Measurements from ENCODE around the gene SPI1.
A peak's percentile ranks its signal among the peaks of the same experiment; 100 is the strongest.

SPI1 gene

DNA sequence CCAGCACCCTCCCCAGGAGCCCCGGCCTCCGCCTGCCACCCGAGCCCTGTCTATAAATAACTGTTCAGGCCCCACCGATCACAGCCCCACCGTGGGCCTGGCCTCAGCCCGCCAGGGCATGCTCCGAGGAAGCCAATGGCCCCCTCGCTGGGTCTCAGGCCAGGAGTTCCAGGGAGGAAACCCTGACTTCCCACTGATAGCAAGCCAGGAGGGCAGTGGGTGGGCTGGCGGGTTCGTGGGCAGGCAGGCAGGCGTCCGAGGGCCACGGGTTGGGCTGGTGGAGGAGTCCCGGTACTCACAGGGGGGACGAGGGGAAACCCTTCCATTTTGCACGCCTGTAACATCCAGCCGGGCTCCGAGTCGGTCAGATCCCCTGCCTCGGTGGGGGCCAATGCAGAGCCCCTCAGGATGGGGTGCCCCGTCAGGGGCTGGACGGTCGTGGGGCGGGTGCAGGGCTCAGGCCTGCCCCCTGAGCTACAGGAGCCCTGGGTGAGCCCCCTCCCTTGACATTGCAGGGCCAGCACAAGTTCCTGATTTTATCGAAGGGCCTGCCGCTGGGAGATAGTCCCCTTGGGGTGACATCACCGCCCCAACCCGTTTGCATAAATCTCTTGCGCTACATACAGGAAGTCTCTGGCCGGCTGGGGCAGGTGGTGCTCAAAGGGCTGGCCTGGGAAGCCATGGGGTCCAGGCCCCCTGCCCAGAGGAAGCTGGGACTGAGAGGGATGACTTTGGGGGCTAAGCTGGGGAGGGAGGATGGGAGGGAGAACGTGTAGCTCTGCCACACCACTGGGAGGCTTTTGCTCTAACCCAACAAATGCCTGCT is at the start of gene SPI1:
Gene SPI1 (minus strand): TSS at position 538 of the 826 bp plus-strand sequence. CDS start 194 bp downstream, at position 344.
- DNase-seq, result no peak

DNA sequence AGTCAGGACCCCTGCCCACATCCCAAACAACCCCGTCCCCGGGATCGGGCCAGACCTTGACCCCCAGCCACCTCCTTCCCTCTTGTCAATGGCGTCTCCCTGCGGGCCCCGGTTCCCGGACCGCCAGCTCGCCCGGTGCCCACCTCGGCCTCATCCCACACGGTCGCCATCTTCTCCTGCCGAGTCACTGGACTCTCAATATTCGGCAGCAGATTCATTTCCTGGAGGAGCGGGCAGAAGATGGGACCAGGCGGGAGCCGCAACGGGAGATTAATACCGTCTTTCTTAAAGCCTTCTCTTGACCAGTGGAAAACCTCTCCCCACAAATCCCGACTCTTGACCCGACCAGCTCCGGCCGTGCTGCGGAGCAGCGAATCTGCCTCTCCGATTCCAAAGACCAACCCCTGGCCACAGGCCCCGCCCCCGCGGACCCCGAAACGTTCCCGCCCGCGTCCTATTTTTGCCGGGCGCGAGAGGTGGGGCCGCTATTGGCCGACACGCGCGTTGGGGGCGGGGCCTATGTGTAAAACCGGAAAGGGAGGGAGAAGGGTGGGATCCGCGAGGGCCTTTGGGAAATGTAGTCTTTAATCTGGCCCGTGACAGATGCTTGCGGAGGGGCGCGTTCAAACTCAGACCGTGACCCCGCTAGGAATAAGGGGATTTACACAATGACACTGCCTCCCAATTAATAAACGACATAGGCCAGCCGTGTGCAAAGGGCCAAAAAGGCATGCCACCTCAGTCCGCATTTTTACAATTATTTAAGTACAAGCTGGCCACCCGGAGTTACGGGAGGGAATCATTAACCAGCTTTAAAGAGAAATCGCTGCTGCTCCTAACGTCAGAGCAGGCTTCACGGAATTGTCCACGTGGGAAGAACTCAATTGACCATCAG is 48.0 kb upstream of the SPI1 start, which contains the start of gene PSMC3:
Gene PSMC3 (minus strand): TSS at position 378 of the 895 bp plus-strand sequence. CDS start 160 bp downstream, at position 218.
- peak; percentile 95 for DNase-seq

DNA sequence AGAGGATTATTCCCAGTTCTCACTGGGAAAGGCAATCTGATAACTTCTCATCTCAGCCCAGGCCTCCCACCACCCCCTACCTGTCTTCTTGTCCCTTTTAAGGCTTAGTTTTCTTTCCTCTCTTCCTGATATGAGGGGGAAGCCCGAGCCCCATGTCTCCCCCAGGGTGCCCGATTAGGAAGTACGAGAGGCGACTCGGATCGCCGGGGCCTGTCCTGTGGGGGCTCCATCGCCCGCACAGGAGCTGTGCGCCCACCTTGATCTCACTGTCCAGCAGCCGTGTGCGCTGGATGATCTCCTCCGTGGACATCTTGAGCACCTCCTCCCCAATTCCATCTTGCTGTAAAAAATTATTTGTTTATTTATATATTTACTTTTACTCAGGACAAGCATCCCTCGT is 47.3 kb upstream of the SPI1 start:
- DNase-seq, result no peak

DNA sequence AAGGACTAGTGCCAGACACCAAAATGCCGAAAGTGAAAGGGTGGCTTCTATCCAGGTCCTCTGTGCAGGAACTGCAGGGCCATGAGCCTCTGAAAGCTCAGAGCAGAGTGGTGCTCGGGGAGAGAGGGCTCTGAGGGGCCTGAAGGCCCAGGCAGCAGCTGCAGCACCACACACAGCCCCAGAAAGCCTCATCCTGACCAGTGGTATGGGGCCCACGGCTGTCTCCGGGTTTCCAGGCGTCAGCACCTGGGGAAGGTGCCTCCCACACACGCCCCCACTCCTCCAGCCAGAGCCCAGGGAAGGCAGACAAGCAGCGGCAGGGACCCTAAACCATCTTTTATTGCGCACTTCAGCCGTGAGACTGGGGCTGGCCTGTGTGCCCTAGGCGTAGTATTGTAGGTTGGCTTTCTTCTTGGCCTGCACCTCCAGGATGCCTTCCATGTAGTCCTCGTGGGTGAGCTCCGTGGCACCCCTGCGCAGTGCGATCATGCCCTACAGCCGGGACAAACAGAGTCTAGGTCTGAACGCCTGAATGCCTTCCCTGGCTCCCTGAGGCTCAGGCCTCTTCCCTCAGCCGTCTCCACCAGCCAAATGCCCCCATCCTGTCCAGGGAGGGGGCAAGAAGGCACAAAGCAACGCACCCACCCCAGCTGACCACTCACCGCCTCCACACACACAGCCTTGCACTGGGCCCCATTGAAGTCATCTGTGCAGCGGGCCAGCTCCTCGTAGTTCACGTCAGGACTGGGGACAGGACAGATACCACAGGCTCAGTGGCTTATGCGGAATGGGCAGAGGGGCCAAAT is 40.3 kb upstream of the SPI1 start:
- DNase-seq, result no peak

DNA sequence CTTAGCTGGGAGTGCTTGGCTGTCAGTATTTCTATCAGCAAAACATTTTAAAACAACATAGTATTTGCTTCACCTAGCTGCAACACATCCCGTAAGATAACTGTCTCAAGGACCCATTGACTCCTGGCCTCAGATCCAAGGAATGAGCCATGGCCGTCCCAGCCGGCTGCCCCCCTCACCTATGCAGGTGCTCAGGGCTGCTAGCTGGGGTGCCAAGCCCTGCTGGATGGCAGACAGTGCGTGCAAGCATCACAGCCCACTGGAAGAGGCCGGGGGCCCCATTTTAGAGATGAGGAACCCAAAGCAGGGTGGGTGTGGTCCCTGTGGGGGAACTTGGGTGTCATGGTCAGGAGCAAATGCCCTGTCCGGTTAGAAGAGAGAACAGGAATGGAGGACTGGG is 39.4 kb upstream of the SPI1 start:
- no peak for DNase-seq

DNA sequence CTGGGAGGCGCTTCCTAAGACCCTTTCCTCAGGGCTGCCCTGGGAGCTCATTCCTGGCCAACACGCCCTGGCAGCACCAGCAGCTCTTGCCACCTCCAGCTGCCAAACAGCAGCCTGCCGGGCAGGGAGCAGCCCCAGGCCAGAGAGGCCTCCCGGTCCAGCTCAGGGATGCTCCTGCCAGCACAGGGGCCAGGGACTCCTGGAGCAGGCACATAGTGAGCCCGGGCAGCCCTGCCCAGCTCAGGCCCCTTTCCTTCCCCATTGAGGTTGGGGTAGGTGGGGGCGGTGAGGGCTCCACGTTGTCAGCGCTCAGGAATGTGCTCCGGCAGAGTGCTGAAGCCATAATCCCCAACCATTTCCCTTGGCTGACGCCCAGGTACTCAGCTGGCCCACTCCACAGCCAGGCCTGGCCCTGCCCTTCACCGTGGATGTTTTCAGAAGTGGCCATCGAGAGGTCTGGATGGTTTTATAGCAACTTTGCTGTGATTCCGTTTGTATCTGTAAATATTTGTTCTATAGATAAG is 37.7 kb upstream of the SPI1 start:
- DNase-seq, result no peak

DNA sequence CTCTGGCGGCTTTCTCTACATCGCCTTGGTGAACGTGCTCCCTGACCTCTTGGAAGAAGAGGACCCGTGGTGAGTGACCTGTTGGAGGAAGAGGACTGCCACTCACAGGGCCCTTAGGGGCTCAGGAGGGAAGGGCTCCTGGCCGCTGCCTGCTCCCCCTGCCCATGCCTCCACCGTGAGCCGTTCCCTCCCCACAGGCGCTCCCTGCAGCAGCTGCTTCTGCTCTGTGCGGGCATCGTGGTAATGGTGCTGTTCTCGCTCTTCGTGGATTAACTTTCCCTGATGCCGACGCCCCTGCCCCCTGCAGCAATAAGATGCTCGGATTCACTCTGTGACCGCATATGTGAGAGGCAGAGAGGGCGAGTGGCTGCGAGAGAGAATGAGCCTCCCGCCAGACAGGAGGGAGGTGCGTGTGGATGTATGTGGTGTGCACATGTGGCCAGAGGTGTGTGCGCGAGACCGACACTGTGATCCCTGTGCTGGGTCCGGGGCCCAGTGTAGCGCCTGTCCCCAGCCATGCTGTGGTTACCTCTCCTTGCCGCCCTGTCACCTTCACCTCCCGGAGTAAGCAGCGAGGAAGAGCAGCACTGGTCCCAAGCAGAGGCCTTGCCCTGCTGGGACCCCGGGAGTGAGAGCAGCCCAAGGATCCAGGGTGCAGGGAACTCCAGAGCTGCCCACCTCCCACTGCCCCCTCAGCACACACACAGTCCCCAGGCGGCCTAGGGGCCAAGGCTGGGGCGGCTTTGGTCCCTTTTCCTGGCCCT is 36.9 kb upstream of the SPI1 start:
- no peak for DNase-seq

DNA sequence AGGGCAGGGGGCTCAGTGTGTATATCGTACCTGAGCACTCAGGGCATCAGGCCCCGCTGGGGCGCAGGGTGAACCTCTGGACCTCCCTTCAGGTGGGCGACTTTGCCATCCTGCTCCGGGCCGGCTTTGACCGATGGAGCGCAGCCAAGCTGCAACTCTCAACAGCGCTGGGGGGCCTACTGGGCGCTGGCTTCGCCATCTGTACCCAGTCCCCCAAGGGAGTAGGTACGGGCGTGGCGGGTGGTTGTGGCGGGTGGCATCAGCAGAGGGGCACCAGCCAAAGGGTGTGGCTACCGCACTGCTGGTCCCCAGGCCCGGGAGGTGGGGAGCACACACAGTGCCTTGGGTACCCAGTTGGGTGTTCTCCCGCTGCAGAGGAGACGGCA is 36.3 kb upstream of the SPI1 start:
- no peak for DNase-seq

DNA sequence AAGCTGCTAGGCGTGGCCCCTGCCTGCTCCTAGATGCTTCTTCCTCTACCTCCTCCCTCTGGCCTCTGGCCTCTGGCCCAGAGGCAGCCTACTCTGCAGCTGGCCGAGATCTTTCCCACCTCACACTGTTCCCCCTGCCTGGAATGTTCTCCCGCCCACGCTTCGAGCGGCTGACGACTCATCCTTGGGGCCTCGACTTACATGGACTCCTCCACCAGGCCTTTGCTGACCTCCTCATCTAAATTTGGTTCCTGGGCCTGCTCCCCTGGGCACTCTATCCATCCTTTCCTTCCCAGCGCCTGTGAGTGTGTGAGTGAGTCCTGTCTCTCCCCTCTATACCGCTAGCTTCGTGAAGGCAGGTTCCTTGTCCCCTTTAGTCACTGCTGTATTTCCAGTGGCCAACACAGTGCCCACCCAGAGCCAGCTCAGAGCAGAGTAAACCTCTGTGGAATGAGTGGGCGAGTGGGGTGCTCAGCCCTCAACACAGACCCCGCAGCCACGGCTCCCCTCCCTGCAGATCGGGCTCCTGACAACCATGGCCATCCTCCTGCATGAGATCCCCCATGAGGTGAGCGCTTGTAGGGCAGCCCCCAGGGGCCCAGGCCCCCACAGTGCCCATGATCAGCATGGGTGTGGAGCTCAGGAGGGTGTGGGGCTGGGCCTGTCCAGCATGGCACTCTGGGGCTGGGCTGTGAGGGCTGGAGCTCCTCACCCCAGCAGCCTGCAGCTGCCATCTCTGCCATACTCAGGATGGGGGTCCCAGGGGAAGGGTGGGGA is 35.7 kb upstream of the SPI1 start:
- no peak for DNase-seq

DNA sequence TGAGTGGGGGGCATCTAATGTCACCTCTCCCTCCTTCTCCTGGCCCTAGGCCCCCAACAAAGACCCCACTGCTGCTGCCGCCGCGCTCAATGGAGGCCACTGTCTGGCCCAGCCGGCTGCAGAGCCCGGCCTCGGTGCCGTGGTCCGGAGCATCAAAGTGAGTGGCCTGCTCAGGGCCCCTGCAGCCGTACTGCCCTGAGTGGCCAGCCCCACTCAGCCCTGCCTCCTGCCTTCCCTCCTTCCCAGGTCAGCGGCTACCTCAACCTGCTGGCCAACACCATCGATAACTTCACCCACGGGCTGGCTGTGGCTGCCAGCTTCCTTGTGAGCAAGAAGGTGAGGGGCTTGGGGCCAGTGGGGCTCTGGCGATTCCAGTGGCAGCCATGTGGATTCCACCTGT is 35.0 kb upstream of the SPI1 start:
- no peak for DNase-seq

DNA sequence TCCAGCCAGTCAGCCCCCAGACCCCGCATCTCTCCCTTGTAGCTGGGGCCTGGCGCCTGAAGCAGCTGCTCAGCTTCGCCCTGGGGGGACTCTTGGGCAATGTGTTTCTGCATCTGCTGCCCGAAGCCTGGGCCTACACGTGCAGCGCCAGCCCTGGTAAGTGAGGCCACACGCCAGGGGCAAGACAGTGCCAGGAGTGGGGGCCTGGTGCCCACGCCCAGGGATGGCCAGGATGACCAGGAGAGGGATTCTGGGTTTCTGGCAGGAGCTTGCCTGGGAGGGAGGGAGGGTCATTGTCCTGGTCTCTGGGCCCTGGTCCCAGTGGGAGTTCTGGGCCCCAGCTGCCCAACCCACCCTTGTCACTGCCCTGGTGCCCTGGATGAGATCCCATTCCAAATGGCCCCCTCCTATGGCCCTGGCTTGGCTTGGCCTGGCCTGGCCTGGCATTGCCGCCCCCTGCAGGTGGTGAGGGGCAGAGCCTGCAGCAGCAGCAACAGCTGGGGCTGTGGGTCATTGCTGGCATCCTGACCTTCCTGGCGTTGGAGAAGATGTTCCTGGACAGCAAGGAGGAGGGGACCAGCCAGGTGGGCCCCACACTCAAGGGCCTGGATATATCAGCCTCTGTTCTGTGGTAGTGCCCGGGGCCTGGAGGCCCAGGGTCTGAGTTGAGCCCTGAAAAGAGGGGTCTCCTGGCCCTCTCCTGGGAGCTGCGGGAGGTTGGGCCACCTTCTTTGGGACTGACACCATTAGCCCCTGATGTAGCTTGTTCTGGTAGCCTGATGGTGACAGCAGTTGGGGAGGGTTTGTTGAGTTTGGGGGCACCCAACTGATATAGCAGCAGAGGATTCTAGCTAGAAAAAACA is 33.8 kb upstream of the SPI1 start:
- no peak for DNase-seq

DNA sequence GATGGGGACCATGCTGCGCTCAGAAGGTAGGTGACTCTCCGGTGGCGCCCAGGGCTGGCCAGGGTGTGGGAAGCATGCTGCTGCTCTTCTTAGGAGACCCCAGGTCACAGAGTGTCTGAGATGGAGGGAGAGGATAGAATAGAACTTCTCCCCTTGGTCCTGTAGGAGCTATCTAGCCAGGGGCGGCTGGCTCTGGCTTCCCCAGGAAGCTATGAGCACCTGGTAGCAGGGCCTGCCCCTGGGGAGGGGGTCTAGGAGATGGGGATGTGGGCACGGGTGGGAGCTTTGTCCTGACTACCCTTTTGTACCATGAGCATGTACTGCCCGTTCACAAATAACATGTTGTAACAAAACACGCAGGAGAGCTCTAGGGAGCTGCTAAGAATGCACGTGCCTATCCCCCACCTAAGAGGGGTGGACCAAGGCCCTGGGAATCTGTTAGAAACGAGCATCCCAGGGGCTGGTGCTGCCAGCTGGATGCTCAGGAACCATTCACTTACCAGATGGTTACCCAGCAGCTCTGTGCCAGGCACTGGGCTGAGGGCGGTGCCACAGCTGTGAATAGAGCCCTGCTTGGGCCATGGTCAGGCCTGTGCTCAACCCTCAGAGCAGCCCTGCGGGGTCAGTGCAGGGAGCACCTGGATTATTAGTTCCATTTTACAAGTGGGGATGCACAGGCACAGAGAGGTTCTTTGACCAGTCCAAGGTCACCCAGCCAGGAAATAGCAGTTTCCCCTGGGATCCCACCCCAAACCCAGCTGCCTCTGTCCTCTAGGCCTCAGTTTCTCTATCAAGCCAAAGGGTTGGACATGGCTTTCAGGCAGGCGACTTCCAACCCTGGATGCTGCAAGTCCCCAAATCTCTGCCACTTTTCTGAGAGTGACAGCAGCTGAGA is 32.3 kb upstream of the SPI1 start:
- DNase-seq, result no peak

DNA sequence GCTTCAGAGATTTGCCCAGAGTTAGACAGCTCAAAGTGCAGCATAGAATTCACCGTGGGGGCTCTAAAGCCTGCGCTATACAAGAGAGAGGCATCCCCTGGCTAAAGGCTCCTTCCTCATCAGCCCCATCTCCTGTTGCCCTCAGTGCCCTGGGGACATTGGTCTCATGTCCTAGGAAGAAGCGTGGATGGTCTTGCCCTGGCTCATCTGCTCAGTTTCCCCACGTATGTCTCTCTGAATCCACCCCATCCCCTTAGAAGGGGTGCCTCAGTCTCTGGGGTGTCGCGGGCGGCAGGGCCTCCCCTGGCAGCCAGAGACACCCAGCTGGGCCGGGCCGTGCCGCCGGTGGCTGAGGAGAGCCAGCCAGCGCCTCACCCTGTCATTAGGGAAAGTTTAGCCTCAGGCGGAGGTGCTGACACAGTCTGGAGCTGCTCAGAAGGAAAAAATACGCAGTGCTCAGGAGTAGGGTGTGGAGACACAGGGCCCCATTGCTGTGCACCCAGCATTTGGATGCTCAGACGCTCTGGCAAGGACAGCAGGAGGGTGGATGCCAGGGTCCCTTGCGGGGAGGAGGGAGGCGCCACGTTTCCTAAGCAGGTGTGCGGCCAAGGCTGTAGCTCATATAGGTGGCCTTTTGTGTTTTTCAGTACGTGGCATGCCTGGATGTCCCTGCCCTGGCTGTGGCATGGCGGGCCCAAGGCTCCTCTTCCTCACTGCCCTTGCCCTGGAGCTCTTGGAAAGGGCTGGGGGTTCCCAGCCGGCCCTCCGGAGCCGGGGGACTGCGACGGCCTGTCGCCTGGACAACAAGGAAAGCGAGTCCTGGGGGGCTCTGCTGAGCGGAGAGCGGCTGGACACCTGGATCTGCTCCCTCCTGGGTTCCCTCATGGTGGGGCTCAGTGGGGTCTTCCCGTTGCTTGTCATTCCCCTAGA is 31.4 kb upstream of the SPI1 start:
- DNase-seq, result no peak

DNA sequence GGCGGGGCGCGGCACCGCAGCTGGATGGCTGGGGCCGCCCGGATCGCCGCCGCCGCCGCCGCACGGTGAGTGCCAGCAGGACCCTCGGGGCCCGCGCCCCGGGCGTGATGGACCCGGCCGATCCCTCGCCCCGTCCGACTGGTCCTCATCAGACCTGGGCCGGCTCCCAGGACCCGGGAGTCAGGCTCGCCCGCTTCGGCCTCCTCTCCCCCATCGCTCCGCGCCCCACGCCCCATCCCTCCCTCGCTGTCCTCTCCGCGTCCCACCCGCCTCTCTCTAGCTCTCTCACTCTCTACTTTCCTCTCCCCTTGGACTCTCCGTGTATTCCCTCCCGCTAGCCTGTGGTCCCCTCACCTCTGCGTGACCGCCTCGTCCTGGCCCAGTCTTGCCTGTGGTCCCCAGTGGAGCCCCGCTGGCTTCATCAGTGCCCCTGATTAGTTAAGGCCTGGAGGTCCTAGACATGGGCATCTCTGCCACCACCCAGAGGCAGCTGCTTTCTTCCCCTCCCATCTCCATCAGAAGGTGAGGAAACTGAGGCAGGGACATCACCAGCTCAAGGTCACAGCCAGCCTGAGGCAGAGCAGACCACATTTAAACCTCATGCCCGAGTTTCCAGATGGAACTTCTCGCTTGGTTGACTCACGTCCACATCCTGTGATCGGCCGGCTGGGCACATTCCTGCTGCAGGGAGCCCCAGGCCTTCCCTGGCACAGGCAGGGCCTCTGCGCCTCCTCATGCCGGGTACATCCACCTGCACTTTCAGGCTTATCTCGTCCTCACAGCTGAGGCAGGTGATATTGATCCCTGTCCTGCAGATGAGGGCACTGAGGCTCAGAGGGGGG is 30.5 kb upstream of the SPI1 start:
- DNase-seq, result no peak

DNA sequence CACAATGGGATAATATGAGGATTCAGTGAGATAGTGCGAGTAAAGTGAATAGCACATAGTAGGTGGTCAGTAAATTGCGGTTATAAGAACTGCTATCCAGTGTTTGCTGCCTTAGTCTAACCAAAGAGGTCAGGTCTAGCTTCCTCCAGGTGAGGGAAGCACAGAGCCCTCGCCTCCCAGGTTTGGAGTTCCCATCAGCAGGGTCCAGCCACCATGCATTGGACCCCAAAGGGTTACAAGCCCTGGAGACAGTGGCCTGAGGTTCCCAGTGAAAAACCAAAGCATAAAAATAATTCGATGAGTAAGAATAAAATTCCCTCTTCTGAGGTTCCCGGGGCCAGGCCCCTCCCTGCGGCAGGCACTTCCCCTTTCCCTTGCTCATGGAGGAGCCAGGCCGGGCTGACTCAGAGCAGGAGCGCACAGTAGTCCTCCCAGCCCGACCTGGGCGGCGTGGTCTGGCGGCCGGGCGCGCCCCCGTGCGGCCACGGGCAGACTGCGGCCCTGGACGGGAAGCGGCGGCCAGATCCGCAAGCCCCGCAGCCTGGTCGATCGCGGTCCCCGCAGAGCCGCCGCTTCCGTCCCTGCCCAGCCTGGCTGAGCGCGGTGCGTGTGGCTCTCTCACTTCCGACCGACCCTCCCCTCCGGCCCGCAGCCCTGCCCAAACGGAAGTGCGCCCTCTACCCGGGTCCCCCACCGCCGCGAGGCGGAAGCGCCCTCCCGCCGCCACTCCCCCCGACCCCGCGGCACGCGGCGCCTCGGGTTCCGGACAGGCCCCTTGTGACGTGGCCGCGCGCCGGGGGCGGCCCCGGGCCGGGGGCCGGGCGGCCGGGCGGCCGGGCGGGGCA is 29.6 kb upstream of the SPI1 start, which contains the start of gene SLC39A13:
Gene SLC39A13 (plus strand): TSS at position 845 of the 845 bp plus-strand sequence. CDS start 1,505 bp downstream, outside the sequence.
- peak; percentile 85 for DNase-seq

All from NCI-H1048 (cell line).